ENCODE results near the gene EYS. TPM values are rescaled to one million over a fixed set of nuclear protein-coding genes. Genes with fewer than 3 reads are reported as not detected.

EYS gene
- total and polyA plus RNA-seq, 9 of the 15 experiments (the other 6 are each of a cell fraction or from before 2014, with no cell fraction given): 0.03 to 0.36 (median 0.10) TPM; not detected in 2

DNA sequence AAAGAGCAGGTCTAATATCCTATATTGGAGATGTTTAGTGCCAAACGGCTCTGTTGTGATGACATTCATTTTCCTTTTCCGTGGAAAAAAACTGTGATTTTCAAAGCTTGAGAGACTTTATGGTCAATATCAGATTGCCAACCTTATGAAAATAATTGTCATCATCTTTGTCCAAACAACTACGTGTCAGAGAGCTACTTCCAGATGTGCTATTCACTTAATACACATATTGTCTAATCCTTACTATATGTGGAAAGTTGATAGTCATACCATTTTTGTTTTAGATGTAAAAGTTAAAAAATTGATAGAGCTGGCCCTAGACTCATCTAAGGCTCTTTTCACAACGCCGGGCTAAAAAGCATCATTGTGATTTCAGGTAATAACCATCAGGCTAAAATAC, 1521.4 kb downstream of the EYS start:
- CTCF ChIA-PET (ENCODE audit: low intra/inter-chr PET ratio): no interaction called here
- no peak for ATAC-seq

GRCh38 chr6:64175296-64175695, 1531.7 kb downstream of the EYS start:
- Histone ChIP-seq H3K79me2 (ENCODE audit: control insufficient read depth, insufficient read depth, low read length) (no peaks in the 10 kb centered on the region), H3K27me3 (ENCODE audit: control insufficient read depth in 2 of 2, insufficient read depth in 2 of 2, low read length in 2 of 2) (no peaks in the 10 kb centered on the region), H3K9me1 (ENCODE audit: control insufficient read depth, insufficient read depth, low read length) (no peaks in the 10 kb centered on the region), H2AFZ (ENCODE audit: low read depth, low read length) (no peak overlapping the region), H3K9ac (ENCODE audit: insufficient read depth in 1 of 2, low read depth in 2 of 2, low read length in 2 of 2) (no peak overlapping the region), H4K20me1 (replicated peaks; ENCODE audit: control insufficient read depth, insufficient read depth, low read length) (no peaks in the 10 kb centered on the region), H3K27ac (ENCODE audit: extremely low read depth, low read depth, low read length) (no peak overlapping the region), H3K9me3 (replicated peaks; ENCODE audit: control insufficient read depth, insufficient read depth, low read depth, low read length) (no peaks in the 10 kb centered on the region), H3K36me3 (ENCODE audit: control insufficient read depth, insufficient read depth, low read length) (no peaks in the 10 kb centered on the region), H3K4me1 (replicated peaks in 1 of 2; ENCODE audit: control insufficient read depth in 2 of 2, insufficient read depth in 2 of 2, low read length in 2 of 2) (no peaks in the 10 kb centered on the region), H3K4me2 (ENCODE audit: insufficient read depth, low read length) (no peak overlapping the region), H3K4me3 (no peak overlapping the region)
- no peak for FAIRE-seq
- no peak for ATAC-seq
- TF ChIP-seq RFX1 (IDR thresholded peaks at IDR 0.05) (no peak), CUX1 (CRISPR knock-in tag; IDR thresholded peaks at IDR 0.05) (no peak), TBP (optimal IDR thresholded peaks at IDR 0.05; ENCODE audit: low read depth, low read length) (no peak), BACH1 (tag; IDR thresholded peaks at IDR 0.05) (no peak), FOXJ2 (tag; IDR thresholded peaks at IDR 0.05) (no peak), MAZ (CRISPR knock-in tag; conservative IDR thresholded peaks at IDR 0.05 in 1 of 2, IDR thresholded peaks at IDR 0.05 in 1 of 2) (no peak), CCNT2 (IDR thresholded peaks at IDR 0.05; ENCODE audit: borderline replicate concordance, extremely low read depth, insufficient read length, low read depth, low read length) (no peak)
- CTCF ChIA-PET (ENCODE audit: low intra/inter-chr PET ratio): no interaction called here
- no peak for DNase-seq (ENCODE audit: extremely low read depth in 1 of 4, low spot score in 3 of 4)
- intact Hi-C loops (cut with micrococcal nuclease): no loop called here
- in situ Hi-C loops (cut with MboI): no loop called here
- POLR2A ChIA-PET: no interaction called here
- BruUV-seq (replicated peaks): no TSS peak
- 0% methylated on average over 5 of the region's 5 CpGs for WGBS (ENCODE audit: insufficient coverage, low coverage, missing lambda C conversion rate)

More for the DNA sequence above, 1521.4 kb downstream of the EYS start:
- Histone ChIP-seq H3K9me3 (replicated peaks; ENCODE audit: control insufficient read depth, insufficient read depth, low read depth, low read length) (peaks cover 3% of the 10 kb centered on the region; the same call in 1 of the 2 replicates), H3K9me1 (ENCODE audit: control insufficient read depth, insufficient read depth, low read length) (no peaks in the 10 kb centered on the region), H3K79me2 (ENCODE audit: control insufficient read depth, insufficient read depth, low read length) (no peaks in the 10 kb centered on the region), H3K4me2 (ENCODE audit: insufficient read depth, low read length) (no peak overlapping the region), H3K9ac (ENCODE audit: insufficient read depth in 1 of 2, low read depth in 2 of 2, low read length in 2 of 2) (no peak overlapping the region), H3K27me3 (ENCODE audit: control insufficient read depth in 2 of 2, insufficient read depth in 2 of 2, low read length in 2 of 2) (no peaks in the 10 kb centered on the region), H3K36me3 (ENCODE audit: control insufficient read depth, insufficient read depth, low read length) (no peaks in the 10 kb centered on the region), H3K4me3 (no peak overlapping the region), H3K27ac (ENCODE audit: extremely low read depth, low read depth, low read length) (no peak overlapping the region), H4K20me1 (replicated peaks; ENCODE audit: control insufficient read depth, insufficient read depth, low read length) (no peaks in the 10 kb centered on the region), H3K4me1 (replicated peaks in 1 of 2; ENCODE audit: control insufficient read depth in 2 of 2, insufficient read depth in 2 of 2, low read length in 2 of 2) (no peaks in the 10 kb centered on the region), H2AFZ (ENCODE audit: low read depth, low read length) (no peak overlapping the region)
- DNase-seq (ENCODE audit: extremely low read depth in 1 of 4, low spot score in 3 of 4) (no peak), FAIRE-seq (no peak)
- intact Hi-C loops (cut with micrococcal nuclease): no loop called here
- 0% methylated on average over 5 of the region's 5 CpGs for WGBS (ENCODE audit: insufficient coverage, low coverage, missing lambda C conversion rate)
- BruUV-seq (replicated peaks): no TSS peak
- no peak for TF ChIP-seq RUNX1 (IDR thresholded peaks at IDR 0.05; ENCODE audit: low read depth)
- no peak for TF ChIP-seq CCAR2 (IDR thresholded peaks at IDR 0.05; ENCODE audit: low read depth, low read length)
- no peak for TF ChIP-seq ZC3H4 (CRISPR knock-in tag; IDR thresholded peaks at IDR 0.05; ENCODE audit: borderline replicate concordance)
- POLR2A ChIA-PET: no interaction called here
- in situ Hi-C loops (cut with MboI): no loop called here
